Loucy (cell line): ENCODE measurements around the gene IGFBP3.

ENCODE experiments used
- H2AFZ ChIP-seq: fragments of 200-600 bp; sonication (generic); 2 replicates; pipeline ENCODE4 v1.6.0; 2016; ENCODE audit warnings: antibody characterized with exemption, mild to moderate bottlenecking, low read length, moderate library complexity
- H3F3A ChIP-seq: fragments of 200-600 bp; 2 replicates; pipeline ENCODE4 v1.6.0; 2016; ENCODE audit warnings: antibody characterized with exemption, low read depth, mild to moderate bottlenecking
- H3K27me3 ChIP-seq: fragments of 200-600 bp; sonication (generic); 2 replicates; pipeline ENCODE4 v1.6.1; 2014; ENCODE audit warnings: low read length, mild to moderate bottlenecking; ENCODE audit not compliant: insufficient read depth, poor library complexity, severe bottlenecking
- H3K36me3 ChIP-seq: fragments of 200-600 bp; sonication (generic); 2 replicates; pipeline ENCODE4 v1.6.1; 2016; ENCODE audit warnings: low read length; ENCODE audit not compliant: insufficient read depth
- H3K4me1 ChIP-seq: fragments of 200-600 bp; sonication (generic); 2 replicates; pipeline ENCODE4 v1.5.1; 2014; ENCODE audit warnings: low read length, mild to moderate bottlenecking; ENCODE audit not compliant: insufficient read depth, poor library complexity, severe bottlenecking
- H3K4me2 ChIP-seq: fragments of 200-600 bp; sonication (generic); 2 replicates; pipeline ENCODE4 v1.6.0; 2014; ENCODE audit warnings: antibody characterized with exemption, low read length, low read depth, mild to moderate bottlenecking; ENCODE audit not compliant: poor library complexity, severe bottlenecking
- H3K4me3 ChIP-seq: fragments of 200-600 bp; sonication (generic); 2 replicates; pipeline ENCODE4 v1.5.1; 2014; ENCODE audit warnings: low read length, mild to moderate bottlenecking, mixed read lengths; ENCODE audit not compliant: poor library complexity, severe bottlenecking
- H3K79me2 ChIP-seq: fragments of 200-600 bp; sonication (generic); 2 replicates; pipeline ENCODE4 v1.6.1; 2014; ENCODE audit warnings: low read length; ENCODE audit not compliant: insufficient read depth
- H3K9ac ChIP-seq: fragments of 200-600 bp; sonication (generic); 2 replicates; pipeline ENCODE4 v1.6.0; 2014; ENCODE audit warnings: mild to moderate bottlenecking, low read depth, low read length, moderate library complexity; ENCODE audit not compliant: poor library complexity, severe bottlenecking
- H3K9me2 ChIP-seq: fragments of 200-600 bp; sonication (generic); replicated peaks from 2 replicates; pipeline ENCODE4 v1.6.1; 2016; ENCODE audit warnings: low read depth, low read length, mixed read lengths
- H3K9me3 ChIP-seq: fragments of 200-600 bp; sonication (generic); 2 replicates; pipeline ENCODE4 v1.6.1; 2014; ENCODE audit warnings: mild to moderate bottlenecking, antibody characterized with exemption, low read length, low read depth; ENCODE audit not compliant: insufficient read depth
- H4K20me1 ChIP-seq: fragments of 200-600 bp; sonication (generic); 2 replicates; pipeline ENCODE4 v1.6.0; 2014; ENCODE audit warnings: antibody characterized with exemption, low read length, mild to moderate bottlenecking; ENCODE audit not compliant: insufficient read depth, poor library complexity, severe bottlenecking
- CTCF ChIP-seq: fragments of 200-600 bp; sonication (generic); conservative IDR thresholded peaks from 2 replicates; pipeline ENCODE4 v1.5.1; 2014; ENCODE audit warnings: mild to moderate bottlenecking, antibody characterized with exemption, low read length
- EZH2phosphoT487 ChIP-seq: fragments of 200-600 bp; IDR thresholded peaks from 2 replicates; pipeline ENCODE4 v1.6.1; 2018; ENCODE audit warnings: antibody characterized with exemption, mild to moderate bottlenecking, moderate library complexity, borderline replicate concordance

Gene IGFBP3

DNA sequence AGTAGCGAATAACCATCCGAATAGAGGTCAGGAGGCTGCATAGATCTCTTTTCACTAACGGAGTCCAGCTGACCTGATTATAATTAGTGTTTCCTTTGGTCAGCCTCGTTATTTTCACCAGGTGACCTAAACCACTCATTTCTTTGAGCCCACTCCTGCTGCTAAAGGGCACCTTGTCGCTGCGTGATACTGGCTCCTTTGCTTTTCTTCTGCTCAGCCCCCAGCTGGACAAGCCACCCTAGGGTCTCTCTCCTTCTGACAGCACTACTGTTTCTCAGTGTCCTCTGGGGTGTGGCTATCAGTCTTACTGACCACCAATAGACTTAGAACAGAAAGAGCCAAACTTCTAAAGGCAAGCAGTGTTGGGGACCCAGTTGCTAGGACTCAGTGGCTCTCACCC is 2.7 kb upstream of the IGFBP3 start:
- no peaks in the 10 kb centered on the region for H4K20me1 ChIP-seq
- no peaks in the 10 kb centered on the region for H3K36me3 ChIP-seq
- no peak overlapping the region for H3K4me3 ChIP-seq
- H3F3A ChIP-seq = no peaks in the 10 kb centered on the region
- no peaks in the 10 kb centered on the region for H3K9me2 ChIP-seq
- no peak overlapping the region for H3K4me2 ChIP-seq
- H3K79me2 ChIP-seq = no peaks in the 10 kb centered on the region
- no peaks in the 10 kb centered on the region for H3K27me3 ChIP-seq
- no peak overlapping the region for H3K9ac ChIP-seq
- no peak for TF ChIP-seq EZH2phosphoT487
- no peaks in the 10 kb centered on the region for H3K9me3 ChIP-seq
- no peak overlapping the region for H2AFZ ChIP-seq
- H3K4me1 ChIP-seq = no peaks in the 10 kb centered on the region

- no peaks in the 10 kb centered on the region for H3K27me3 ChIP-seq
- no peak overlapping the region for H2AFZ ChIP-seq
- no peaks in the 10 kb centered on the region for H3K9me3 ChIP-seq
- no peaks in the 10 kb centered on the region for H3K36me3 ChIP-seq
- no peaks in the 10 kb centered on the region for H4K20me1 ChIP-seq
- no peak overlapping the region for H3K4me3 ChIP-seq
- peak; percentile 94 for TF ChIP-seq CTCF
- no peak for TF ChIP-seq EZH2phosphoT487
- H3K9ac ChIP-seq = no peak overlapping the region
- H3K4me2 ChIP-seq = no peak overlapping the region
- no peaks in the 10 kb centered on the region for H3F3A ChIP-seq
- no peaks in the 10 kb centered on the region for H3K4me1 ChIP-seq
- H3K79me2 ChIP-seq = no peaks in the 10 kb centered on the region
- H3K9me2 ChIP-seq = no peaks in the 10 kb centered on the region
Observed at GRCh38 chr7:45923290-45923689, 2.2 kb upstream of the IGFBP3 start.

DNA sequence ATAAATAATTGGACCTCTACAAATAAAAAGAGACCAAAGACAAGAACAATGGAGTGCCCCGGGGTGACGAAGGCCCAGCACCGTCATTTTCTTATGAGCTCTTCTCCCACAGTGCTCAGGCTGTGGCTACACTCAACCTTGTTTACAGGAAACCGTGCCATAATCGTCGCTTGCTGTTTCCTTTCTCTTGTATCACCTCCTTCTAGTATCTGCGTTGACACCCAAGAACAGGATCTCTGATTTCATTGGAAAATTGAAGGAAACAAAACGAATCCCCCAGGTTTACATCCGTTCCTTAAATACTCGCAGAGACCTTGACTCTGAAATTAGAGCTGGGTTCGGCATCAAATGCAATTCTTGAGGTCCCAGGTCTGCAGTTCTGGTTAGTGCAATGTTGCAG is 1.7 kb upstream of the IGFBP3 start:
- H3K9me2 ChIP-seq = no peaks in the 10 kb centered on the region
- no peak overlapping the region for H3K4me2 ChIP-seq
- TF ChIP-seq CTCF (no peak), EZH2phosphoT487 (no peak)
- H2AFZ ChIP-seq = no peak overlapping the region
- no peak overlapping the region for H3K9ac ChIP-seq
- H3K36me3 ChIP-seq = no peaks in the 10 kb centered on the region
- H3K27me3 ChIP-seq = no peaks in the 10 kb centered on the region
- H3K4me1 ChIP-seq = no peaks in the 10 kb centered on the region
- no peaks in the 10 kb centered on the region for H3K79me2 ChIP-seq
- H3K9me3 ChIP-seq = no peaks in the 10 kb centered on the region
- no peak overlapping the region for H3K4me3 ChIP-seq
- no peaks in the 10 kb centered on the region for H4K20me1 ChIP-seq
- no peaks in the 10 kb centered on the region for H3F3A ChIP-seq

GRCh38 chr7:45921699-45922519 is 837 bp upstream of the IGFBP3 start:
- no peaks in the 10 kb centered on the region for H3K27me3 ChIP-seq
- H4K20me1 ChIP-seq = no peaks in the 10 kb centered on the region
- TF ChIP-seq EZH2phosphoT487 (no peak), CTCF (peak; percentile 31)
- no peaks in the 10 kb centered on the region for H3K9me2 ChIP-seq
- no peak overlapping the region for H2AFZ ChIP-seq
- H3K36me3 ChIP-seq = no peaks in the 10 kb centered on the region
- H3F3A ChIP-seq = no peaks in the 10 kb centered on the region
- no peak overlapping the region for H3K4me3 ChIP-seq
- H3K79me2 ChIP-seq = no peaks in the 10 kb centered on the region
- H3K9me3 ChIP-seq = no peaks in the 10 kb centered on the region
- H3K4me1 ChIP-seq = no peaks in the 10 kb centered on the region
- H3K4me2 ChIP-seq = no peak overlapping the region
- H3K9ac ChIP-seq = no peak overlapping the region
